GM21529 (cell line): ENCODE data around the gene TRIM22.

Experiments used
- ATAC-seq: cut with Tn5 transposase; IDR thresholded peaks from one replicate; pipeline ENCODE4 v1.9.1; 2021; ENCODE audit not compliant: unreplicated experiment

TRIM22 gene

GRCh38 chr11:5737670-5738392, 48.2 kb downstream of the TRIM22 start:
- no peak for ATAC-seq

DNA sequence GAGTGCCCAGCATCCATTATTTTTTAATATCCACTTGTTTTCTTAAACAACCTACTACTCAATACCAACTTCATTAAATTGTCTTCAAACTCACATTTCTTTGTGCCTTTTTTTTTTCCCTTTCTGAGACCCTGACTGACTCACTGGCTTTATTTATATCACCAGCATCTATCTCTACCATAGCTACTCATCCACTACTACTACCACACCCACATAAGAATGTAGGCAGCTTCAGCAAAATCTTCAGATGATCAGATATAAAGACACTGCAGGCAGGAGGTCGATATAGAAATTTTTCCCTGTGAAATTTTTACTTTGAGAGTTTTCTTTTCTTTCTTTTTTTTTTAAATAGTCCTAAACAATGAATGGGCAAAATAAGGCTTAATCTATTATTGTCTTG, 48.8 kb downstream of the TRIM22 start:
- no peak for ATAC-seq

DNA sequence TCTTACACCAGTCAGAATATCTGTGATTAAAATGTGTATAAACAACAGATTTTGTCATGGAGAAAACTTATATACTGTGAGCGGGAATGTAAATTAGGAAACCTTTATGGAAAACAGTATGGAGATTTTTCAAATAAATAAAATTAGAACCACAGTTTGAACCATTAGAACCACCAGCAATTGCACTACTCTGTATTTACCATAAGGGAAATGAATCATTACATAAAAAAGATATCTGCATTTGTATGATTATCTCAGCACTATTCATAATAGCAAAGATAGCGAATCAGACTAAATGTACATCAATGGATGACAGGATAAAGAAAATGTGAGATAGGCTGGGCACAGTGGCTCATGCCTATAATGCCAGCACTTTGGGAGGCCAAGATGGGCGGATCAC, 57.0 kb downstream of the TRIM22 start:
- no peak for ATAC-seq

DNA sequence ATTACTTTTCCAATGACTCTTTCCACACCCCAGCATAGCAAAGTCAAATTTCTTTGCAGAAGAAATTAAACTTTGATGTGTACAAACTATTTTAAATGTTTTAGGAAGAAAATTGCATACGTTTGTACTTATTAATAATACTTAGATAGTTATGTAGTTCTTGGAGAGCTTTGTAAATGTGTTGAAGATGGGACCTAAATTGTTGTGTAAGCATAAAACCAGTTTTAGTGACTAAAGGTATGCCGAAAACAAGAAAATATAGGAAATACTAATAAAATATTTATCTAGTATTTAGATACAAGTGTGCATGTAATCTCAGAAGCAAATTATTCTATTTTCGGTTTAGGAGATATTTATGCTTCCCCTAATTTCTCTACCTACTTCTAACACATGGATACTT, 60.2 kb downstream of the TRIM22 start:
- ATAC-seq, result no peak

DNA sequence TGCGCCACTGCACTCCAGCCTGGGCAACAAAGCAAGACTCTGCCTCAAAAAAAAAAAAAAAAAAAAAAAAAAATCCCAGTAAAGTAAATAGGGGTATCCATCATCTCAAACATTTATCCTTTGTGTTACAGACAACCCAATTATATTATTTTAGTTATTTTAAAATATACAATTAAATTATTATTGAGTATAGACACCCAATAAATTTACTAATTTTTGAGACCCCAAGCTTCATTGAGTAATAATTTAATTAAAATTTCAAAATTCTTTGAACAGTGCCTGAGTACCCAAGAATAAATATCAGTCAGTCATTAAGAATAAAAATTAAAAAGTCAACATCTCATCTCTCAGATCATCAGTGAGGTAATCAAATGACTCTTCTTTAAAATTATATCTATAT, 64.4 kb downstream of the TRIM22 start, which contains the start of gene OR52N4:
Gene OR52N4, plus strand, starts transcription at position 301 of the 400 bp plus-strand sequence. CDS start 498 bp downstream, outside the sequence.
- ATAC-seq, result no peak
